Tibial artery (tissue), 4 donors: ENCODE results near the gene GNPTG.

Experiments used
- DNase-seq, 2 donors: peaks; one replicate each; pipeline ENCODE4 v3.0.0-alpha.2; 2019
- H3K27ac ChIP-seq, 2 donors: fragments of 200-600 bp; sonication (generic) in 1 of 2; 1 replicate in 1 of 2; 2 replicates in 1 of 2; pipeline ENCODE4 v1.5.1; 2018 to 2019; ENCODE audit warnings: mild to moderate bottlenecking in 1 of 2
- H3K27me3 ChIP-seq, 2 donors: fragments of 200-600 bp; sonication (generic) in 1 of 2; one replicate each; pipeline versions ENCODE4 v1.5.1 to v1.6.0; 2016 to 2019
- H3K36me3 ChIP-seq, 3 donors: fragments of 200-600 bp; sonication (generic) in 2 of 3; one replicate each; pipeline ENCODE4 v1.5.1; 2016 to 2019; ENCODE audit warnings: mild to moderate bottlenecking in 2 of 3
- H3K4me1 ChIP-seq, 4 donors: fragments of 200-600 bp; sonication (generic) in 2 of 4; 1 replicate in 3 of 4; 2 replicates in 1 of 4; pipeline ENCODE4 v1.5.1; 2016 to 2019
- H3K4me3 ChIP-seq, 2 donors: fragments of 200-600 bp; sonication (generic) in 1 of 2; 1 replicate in 1 of 2; 2 replicates in 1 of 2; pipeline ENCODE4 v1.5.1; 2018 to 2019; ENCODE audit warnings: mild to moderate bottlenecking in 2 of 2
- H3K9me3 ChIP-seq, 3 donors: fragments of 200-600 bp; sonication (generic) in 1 of 3; one replicate each; pipeline ENCODE4 v1.5.1; 2016 to 2019
- intact Hi-C: fragments of 100-400 bp; cut with DNase I; formaldehyde crosslinking; loops from one replicate; pipeline ENCODE4 v1.15.0; 2023; ENCODE audit warnings: low total_unique reads
- TF ChIP-seq, protein P1 (sequence below), 2 experiments: fragments of 200-600 bp in 1 of 2; fragments of 450-650 bp in 1 of 2; IDR thresholded peaks; one replicate each; pipeline ENCODE4 v1.5.1; 2017 to 2019; ENCODE audit warnings: antibody characterized with exemption in 2 of 2, mild to moderate bottlenecking in 1 of 2, moderate library complexity in 1 of 2

The GNPTG gene

DNA sequence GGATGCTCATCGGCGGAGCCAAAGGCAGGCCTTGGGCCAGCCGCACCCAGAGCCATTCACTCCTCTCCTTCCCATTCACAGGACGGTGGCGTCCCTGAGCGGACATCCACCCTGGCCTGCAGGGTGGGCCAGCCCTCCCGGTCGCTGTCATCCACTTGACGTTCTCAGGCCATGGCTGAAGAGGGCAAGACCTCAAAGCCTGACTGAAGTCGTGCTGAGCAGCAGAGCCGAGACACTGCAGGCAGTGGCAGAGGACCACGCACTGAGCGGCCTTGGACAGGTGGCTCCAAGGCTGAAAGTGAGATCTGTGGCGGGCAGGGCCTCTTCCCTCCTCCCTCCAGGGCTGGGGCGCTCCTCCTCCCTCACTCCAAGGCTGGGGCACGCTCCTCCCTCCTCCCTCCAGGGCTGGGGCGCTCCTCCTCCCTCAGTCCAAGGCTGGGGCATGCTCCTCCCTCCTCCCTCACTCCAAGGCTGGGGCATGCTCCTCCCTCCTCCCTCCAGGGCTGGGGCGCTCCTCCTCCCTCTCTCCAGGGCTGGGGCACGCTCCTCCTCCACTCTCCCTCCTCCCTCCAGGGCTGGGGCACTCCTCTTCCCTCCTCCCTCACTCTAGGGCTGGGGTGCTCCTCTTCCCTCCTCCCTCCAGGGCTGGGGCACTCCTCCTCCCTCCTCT is 24.1 kb downstream of the GNPTG start:
- no peak for DNase-seq
- Histone ChIP-seq H3K27ac (no peak overlapping the region), H3K4me1 (peaks cover 8 to 28% (median 21%) of the 10 kb centered on the region in 4 donors), H3K36me3 (peaks cover under 1 to 50% (median 30%) of the 10 kb centered on the region in 3 donors), H3K27me3 (no peaks in the 10 kb centered on the region), H3K9me3 (no peaks in the 10 kb centered on the region), H3K4me3 (no peak overlapping the region)
- intact Hi-C loops = no loop called here
- TF ChIP-seq, protein P1, sequence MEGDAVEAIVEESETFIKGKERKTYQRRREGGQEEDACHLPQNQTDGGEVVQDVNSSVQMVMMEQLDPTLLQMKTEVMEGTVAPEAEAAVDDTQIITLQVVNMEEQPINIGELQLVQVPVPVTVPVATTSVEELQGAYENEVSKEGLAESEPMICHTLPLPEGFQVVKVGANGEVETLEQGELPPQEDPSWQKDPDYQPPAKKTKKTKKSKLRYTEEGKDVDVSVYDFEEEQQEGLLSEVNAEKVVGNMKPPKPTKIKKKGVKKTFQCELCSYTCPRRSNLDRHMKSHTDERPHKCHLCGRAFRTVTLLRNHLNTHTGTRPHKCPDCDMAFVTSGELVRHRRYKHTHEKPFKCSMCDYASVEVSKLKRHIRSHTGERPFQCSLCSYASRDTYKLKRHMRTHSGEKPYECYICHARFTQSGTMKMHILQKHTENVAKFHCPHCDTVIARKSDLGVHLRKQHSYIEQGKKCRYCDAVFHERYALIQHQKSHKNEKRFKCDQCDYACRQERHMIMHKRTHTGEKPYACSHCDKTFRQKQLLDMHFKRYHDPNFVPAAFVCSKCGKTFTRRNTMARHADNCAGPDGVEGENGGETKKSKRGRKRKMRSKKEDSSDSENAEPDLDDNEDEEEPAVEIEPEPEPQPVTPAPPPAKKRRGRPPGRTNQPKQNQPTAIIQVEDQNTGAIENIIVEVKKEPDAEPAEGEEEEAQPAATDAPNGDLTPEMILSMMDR (IDR thresholded peaks at IDR 0.05) = no peak

DNA sequence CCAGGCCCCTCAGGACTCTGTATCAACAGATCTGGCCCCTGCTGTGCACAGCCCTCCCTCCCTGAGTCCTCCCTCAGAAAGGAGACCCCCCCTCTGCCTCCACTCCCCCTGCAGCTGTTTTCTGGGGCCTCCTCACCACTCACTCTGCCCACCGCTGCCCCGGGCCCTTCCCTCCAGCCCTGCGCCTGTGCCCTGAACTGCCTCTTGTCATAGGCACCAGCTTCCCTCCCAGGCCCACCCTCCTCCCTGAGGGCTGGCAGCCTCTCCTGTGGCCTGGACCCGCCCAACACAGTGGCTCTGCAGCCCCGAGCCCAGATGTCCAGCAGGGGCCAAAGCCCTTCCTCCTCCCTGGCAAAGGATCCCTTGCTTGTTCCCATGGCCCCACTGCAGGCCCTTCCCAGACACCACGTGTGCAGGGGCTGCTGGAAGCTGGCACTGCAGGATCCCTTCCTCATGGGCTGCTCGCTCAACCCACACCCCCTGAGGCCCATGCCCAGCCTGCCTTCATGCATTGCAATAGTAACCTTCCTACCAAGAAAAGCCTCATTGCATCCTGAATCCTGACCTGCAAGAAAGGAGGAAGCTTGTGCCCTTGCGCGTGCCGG is 25.8 kb downstream of the GNPTG start:
- Histone ChIP-seq H3K27me3 (no peaks in the 10 kb centered on the region), H3K9me3 (no peaks in the 10 kb centered on the region), H3K36me3 (peaks cover 15 to 52% (median 39%) of the 10 kb centered on the region in 3 donors), H3K27ac (no peak overlapping the region), H3K4me3 (no peak overlapping the region), H3K4me1 (peaks cover 8 to 28% (median 21%) of the 10 kb centered on the region in 4 donors)
- TF ChIP-seq, protein P1 (IDR thresholded peaks at IDR 0.05) = no peak
- intact Hi-C loops = no loop called here
- no peak for DNase-seq

DNA sequence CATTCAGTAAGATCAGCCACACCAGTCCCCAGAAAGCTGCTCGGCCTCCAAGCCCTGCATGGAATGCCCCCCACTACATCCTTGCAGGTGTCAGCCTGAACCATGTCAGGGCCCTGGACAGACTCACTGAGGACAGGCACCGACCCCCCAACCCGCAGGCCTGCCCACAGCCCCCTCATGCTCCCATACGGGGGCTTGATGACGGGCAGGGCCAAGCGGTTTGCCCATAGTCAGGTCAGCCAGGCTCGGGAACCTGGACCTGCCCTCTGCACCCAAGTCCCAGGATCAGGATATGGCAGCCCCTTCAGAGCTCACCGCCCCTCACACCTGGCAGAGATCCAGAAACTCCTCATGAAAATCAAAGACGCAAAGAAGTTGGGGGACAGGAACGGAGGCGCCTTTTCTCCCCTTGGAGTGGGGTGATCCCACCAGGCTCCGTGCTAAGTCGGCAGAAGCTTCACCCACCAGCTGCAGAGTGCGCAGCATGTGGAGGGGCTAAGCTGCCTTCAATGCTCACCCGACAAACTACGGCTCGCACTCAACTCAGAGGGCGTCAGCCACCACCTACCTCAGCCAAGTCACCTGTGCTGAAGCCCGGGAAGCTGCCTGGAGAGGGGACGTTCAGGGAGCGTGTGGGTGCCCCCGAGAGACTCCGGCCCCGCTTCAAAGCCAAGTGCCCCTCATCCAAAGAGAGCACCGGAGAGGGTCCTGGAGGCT is 26.5 kb downstream of the GNPTG start:
- Histone ChIP-seq H3K27me3 (no peaks in the 10 kb centered on the region), H3K9me3 (no peaks in the 10 kb centered on the region), H3K27ac (peak overlapping the region; percentile 76 to 90), H3K36me3 (peaks cover 16 to 58% (median 43%) of the 10 kb centered on the region in 3 donors), H3K4me1 (peaks cover 8 to 28% (median 21%) of the 10 kb centered on the region in 4 donors), H3K4me3 (peak overlapping the region; percentile 53 to 57)
- intact Hi-C loops = no loop called here
- no peak for DNase-seq
- TF ChIP-seq, protein P1 (IDR thresholded peaks at IDR 0.05) = no peak

DNA sequence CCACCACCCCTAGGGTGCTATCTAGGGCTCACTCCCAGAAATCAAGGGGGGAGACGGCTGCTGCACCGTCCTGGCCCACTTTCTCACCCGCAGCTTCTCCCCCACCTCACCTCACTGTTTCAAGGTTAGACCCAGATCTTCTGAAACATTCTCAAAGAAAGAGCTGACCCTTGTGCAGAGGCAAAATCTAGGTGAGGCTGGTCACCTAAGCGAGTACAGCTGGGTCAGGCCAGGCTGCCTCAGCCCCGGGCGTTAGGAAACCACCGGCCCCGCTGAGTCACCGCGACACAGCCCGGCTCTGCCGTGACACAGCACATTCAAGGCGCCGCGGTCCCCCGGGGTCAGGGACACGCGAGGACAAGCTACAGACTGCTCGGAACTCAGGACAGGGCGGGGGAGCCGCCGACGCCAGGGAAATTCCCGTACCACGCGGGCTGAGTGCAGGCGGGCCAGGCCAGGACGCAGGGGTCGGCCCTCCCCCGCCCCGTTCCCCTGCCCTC is 27.1 kb downstream of the GNPTG start:
- no peaks in the 10 kb centered on the region for H3K27me3 ChIP-seq
- intact Hi-C loops = no loop called here
- peak; percentile 82 to 96 for DNase-seq
- H3K4me3 ChIP-seq = peak overlapping the region; percentile 53 to 57
- TF ChIP-seq, protein P1 (IDR thresholded peaks at IDR 0.05) = no peak
- peak overlapping the region; percentile 76 to 90 for H3K27ac ChIP-seq
- peaks cover 22 to 64% (median 49%) of the 10 kb centered on the region in 3 donors for H3K36me3 ChIP-seq
- no peaks in the 10 kb centered on the region for H3K9me3 ChIP-seq
- peaks cover 8 to 28% (median 21%) of the 10 kb centered on the region in 4 donors for H3K4me1 ChIP-seq

DNA sequence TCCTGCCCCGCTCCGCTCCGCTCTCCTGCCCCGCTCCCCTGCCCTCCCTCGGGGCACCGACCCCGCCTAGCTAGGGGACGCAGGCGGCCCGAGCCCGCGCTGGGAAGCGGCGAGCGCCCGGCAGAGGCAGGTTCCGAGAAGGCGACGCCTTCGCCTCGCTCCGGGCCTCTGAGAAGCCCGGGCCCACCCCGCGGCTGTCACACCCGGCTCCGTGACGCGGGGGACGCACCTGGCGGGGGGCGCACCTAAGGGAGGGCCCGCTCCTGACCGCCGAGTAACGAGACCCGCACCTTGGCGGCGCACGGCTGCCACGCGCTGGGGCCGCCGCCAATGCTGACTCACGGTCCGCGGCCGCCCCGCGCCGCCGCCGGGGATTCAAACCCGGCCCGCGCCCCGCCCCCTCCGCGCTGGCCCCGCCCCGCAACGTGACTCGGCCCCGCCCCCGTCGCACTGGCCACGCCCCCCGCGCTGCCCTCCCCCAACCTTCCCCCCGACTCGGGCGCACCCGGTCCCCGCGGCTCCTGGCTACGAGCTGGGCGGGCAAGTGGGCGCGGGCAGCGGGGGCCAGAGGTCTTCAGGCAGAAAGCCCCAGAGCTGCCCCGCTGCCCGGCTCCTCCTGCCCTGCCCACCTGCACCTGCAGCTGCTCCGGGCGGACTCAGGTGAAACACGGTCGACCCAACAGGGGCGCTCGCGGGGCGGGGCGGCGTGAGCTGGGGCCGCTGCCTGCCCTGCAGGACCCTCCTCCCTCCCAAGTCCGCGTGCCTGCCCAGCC is 27.8 kb downstream of the GNPTG start:
- DNase-seq = peak; percentile 26 to 77
- Histone ChIP-seq H3K27me3 (no peaks in the 10 kb centered on the region), H3K9me3 (no peaks in the 10 kb centered on the region), H3K4me3 (peak overlapping the region; percentile 53 to 57), H3K4me1 (peaks cover 8 to 28% (median 21%) of the 10 kb centered on the region in 4 donors), H3K27ac (peak overlapping the region; percentile 76 to 90), H3K36me3 (peaks cover 26 to 65% (median 54%) of the 10 kb centered on the region in 3 donors)
- TF ChIP-seq, protein P1 (IDR thresholded peaks at IDR 0.05) = no peak
- intact Hi-C loops = no loop called here
